Cardiac septum (tissue), 1 donor: ENCODE results near the gene VWCE. TPM values are rescaled to one million over a fixed set of nuclear protein-coding genes. Genes with fewer than 3 reads are reported as not detected.
A peak's percentile ranks its signal among the peaks of the same experiment; 100 is the strongest.
"Not testable (repeated sequence)": the region's sequence is repeated elsewhere in the genome, so short reads cannot be mapped to it uniquely, and the experiment has no call there.

ENCODE experiments used
- DNase-seq: peaks from one replicate; pipeline ENCODE4 v3.0.0-alpha.2; 2020; ENCODE audit warnings: low spot score
- intact Hi-C: fragments of 100-400 bp; cut with DNase I; formaldehyde crosslinking; loops from one replicate; pipeline ENCODE4 v1.14.0; 2022
- total RNA-seq: library from RNA; stranded (reverse); fragmentation: NEBNext Ultra II Directional; extraction: Animal tissue kit (Norgen Biotek cat#: 25700); gene quantifications from one replicate; pipeline ENCODE4 v1.2.1, GENCODE V29; 2021
- donor health status: DM: no; HTN: no; CAD: no.

VWCE gene
- total RNA-seq, 1 donor from 2014 or later, result 0.59 TPM

GRCh38 chr11:61231585-61231984, 63.5 kb downstream of the VWCE start:
- intact Hi-C loops, DNase-seq: not testable (repeated sequence)

- intact Hi-C loops, DNase-seq: not testable (repeated sequence)
These were observed 64.1 kb downstream of the VWCE start for GRCh38 chr11:61231033-61231432.

GRCh38 chr11:61229458-61229857, 65.7 kb downstream of the VWCE start:
- intact Hi-C loops, DNase-seq: not testable (repeated sequence)

GRCh38 chr11:61226457-61227137, 68.5 kb downstream of the VWCE start:
- DNase-seq, intact Hi-C loops: not testable (repeated sequence)

- DNase-seq, intact Hi-C loops: not testable (repeated sequence)
These were observed 72.4 kb downstream of the VWCE start for GRCh38 chr11:61222692-61223091.

- DNase-seq, intact Hi-C loops: not testable (repeated sequence)
These were observed 73.1 kb downstream of the VWCE start, which contains the start of gene PGA4 for GRCh38 chr11:61222047-61222446. PGA4 (plus strand) TSS chr11:61222347; CDS start chr11:61222401, 54 bp downstream.

GRCh38 chr11:61219016-61219415, 76.1 kb downstream of the VWCE start:
- intact Hi-C loops, DNase-seq: not testable (repeated sequence)

- DNase-seq, intact Hi-C loops: not testable (repeated sequence)
These were observed 76.8 kb downstream of the VWCE start for GRCh38 chr11:61218306-61218705.

- intact Hi-C loops, result not testable (repeated sequence)
These were observed 81.3 kb downstream of the VWCE start for GRCh38 chr11:61213711-61214324.

GRCh38 chr11:61212202-61212601, 82.9 kb downstream of the VWCE start:
- DNase-seq, intact Hi-C loops: not testable (repeated sequence)

More at GRCh38 chr11:61213711-61214324, 81.3 kb downstream of the VWCE start:
- not testable (repeated sequence) for DNase-seq

GRCh38 chr11:61211327-61211952, 83.7 kb downstream of the VWCE start:
- peak; percentile 15 for DNase-seq
- intact Hi-C loops, result not testable (repeated sequence)

- DNase-seq, intact Hi-C loops: not testable (repeated sequence)
These were observed 84.5 kb downstream of the VWCE start for GRCh38 chr11:61210629-61211028.

Other genes starting within 250 kb of the VWCE start
- not detected for gene CD5, start 192.8 kb downstream of the VWCE start, total RNA-seq
- gene VPS37C, start 133.9 kb downstream of the VWCE start, total RNA-seq, result 19.6 TPM
- gene PGA3, start 91.8 kb downstream of the VWCE start, total RNA-seq, result 0.24 TPM
- not detected for gene PGA4, start 73.0 kb downstream of the VWCE start, total RNA-seq
- not detected for gene PGA5, start 54.1 kb downstream of the VWCE start, total RNA-seq
- 125 TPM for gene DDB1, start 37.8 kb upstream of the VWCE start, total RNA-seq
- 21.9 TPM for gene TKFC, start 37.9 kb upstream of the VWCE start, total RNA-seq
- 11.2 TPM for gene CYB561A3, start 66.6 kb upstream of the VWCE start, total RNA-seq
- gene TMEM138, start 67.1 kb upstream of the VWCE start, total RNA-seq, result 17.9 TPM
- gene TMEM216, start 97.3 kb upstream of the VWCE start, total RNA-seq, result 6.3 TPM
- gene CPSF7, start 134.7 kb upstream of the VWCE start, total RNA-seq, result 40.1 TPM
- 27.9 TPM for gene SDHAF2, start 134.8 kb upstream of the VWCE start, total RNA-seq
- gene LRRC10B, start 213.4 kb upstream of the VWCE start, total RNA-seq, result 0.65 TPM